Activated CD4-positive, alpha-beta T cell treated with anti-CD3 and anti-CD28 coated beads, Interleukin-2, amount 10 ng/mL, durations not matched to agents 7 days and 5 days (primary cell): ENCODE data around the gene KAZALD1. TPM values are rescaled to one million over a fixed set of nuclear protein-coding genes. Genes with fewer than 3 reads are reported as not detected.

Experiments used
- CTCF ChIA-PET: fragments of 350-600 bp; sonication (Branson Sonifier 250); formaldehyde crosslinking; loops from one replicate; lab custom pipeline; 2021; ENCODE audit warnings: antibody characterized with exemption; lab: Charles Lee
- POLR2A ChIA-PET: fragments of 350-600 bp; sonication (Branson Sonifier 250); formaldehyde crosslinking; loops from one replicate; lab custom pipeline; 2021; ENCODE audit warnings: antibody characterized with exemption; lab: Charles Lee
- DNase-seq: peaks from one replicate; pipeline ENCODE4 v3.0.0-alpha.2; 2020
- H3K27ac Mint-ChIP-seq: one replicate; pipeline ENCODE4 v1.8.0; 2021; ENCODE audit warnings: mild to moderate bottlenecking, moderate library complexity, mixed read lengths
- H3K27me3 Mint-ChIP-seq: one replicate; pipeline ENCODE4 v1.8.0; 2021; ENCODE audit warnings: mixed read lengths
- H3K36me3 Mint-ChIP-seq: one replicate; pipeline ENCODE4 v1.8.0; 2021; ENCODE audit warnings: low read depth, mixed read lengths
- H3K4me1 Mint-ChIP-seq: one replicate; pipeline ENCODE4 v1.8.0; 2021; ENCODE audit warnings: mixed read lengths
- H3K4me3 Mint-ChIP-seq: one replicate; pipeline ENCODE4 v1.8.0; 2021; ENCODE audit warnings: mild to moderate bottlenecking, moderate library complexity, mixed read lengths
- H3K9me3 Mint-ChIP-seq: one replicate; pipeline ENCODE4 v1.8.0; 2021; ENCODE audit warnings: mixed read lengths
- total RNA-seq, 2 experiments: library from RNA; stranded (reverse); gene quantifications; one replicate each; pipeline ENCODE4 v1.2.3, GENCODE V29; 2021

Gene KAZALD1
- total RNA-seq, 2 experiments from 2014 or later = 0.27 to 0.55 TPM

- CTCF ChIA-PET = interaction anchor here (1.0 to 6.8 kb wide), 3 partner anchors 13 to 14 kb away, joined by 3 to 35 read pairs (median 5); no protein-coding TSS in a partner anchor
- no peak overlapping the region for H3K4me3 Mint-ChIP-seq
Measured at GRCh38 chr10:101054876-101055275, 6.9 kb upstream of the KAZALD1 start.

GRCh38 chr10:101055411-101055810 is 6.4 kb upstream of the KAZALD1 start:
- POLR2A ChIA-PET = no interaction called here

More at GRCh38 chr10:101054876-101055275, 6.9 kb upstream of the KAZALD1 start:
- peaks cover 26% of the 10 kb centered on the region for H3K36me3 Mint-ChIP-seq
- peaks cover 40% of the 10 kb centered on the region for H3K4me1 Mint-ChIP-seq
- no peak overlapping the region for H3K27ac Mint-ChIP-seq
- peaks cover 6% of the 10 kb centered on the region for H3K27me3 Mint-ChIP-seq
- DNase-seq = no peak
- no peaks in the 10 kb centered on the region for H3K9me3 Mint-ChIP-seq
- POLR2A ChIA-PET = no interaction called here

GRCh38 chr10:101056365-101057151 is 5.2 kb upstream of the KAZALD1 start:
- Mint-ChIP-seq H3K4me3 (no peak overlapping the region), H3K4me1 (peaks cover 37% of the 10 kb centered on the region), H3K9me3 (no peaks in the 10 kb centered on the region), H3K27ac (no peak overlapping the region), H3K36me3 (peaks cover 26% of the 10 kb centered on the region), H3K27me3 (no peaks in the 10 kb centered on the region)
- ChIA-PET CTCF (interaction anchor here (1.2 to 6.8 kb wide), 4 partner anchors 12 to 38 kb away, joined by 3 to 35 read pairs (median 4); no protein-coding TSS in a partner anchor), POLR2A (interaction anchor here (0.7 kb wide), 1 partner anchor 12 kb away, joined by 3 read pairs; no protein-coding TSS in a partner anchor)
- no peak for DNase-seq

More at GRCh38 chr10:101055411-101055810, 6.4 kb upstream of the KAZALD1 start:
- DNase-seq = no peak
- CTCF ChIA-PET = interaction anchor here (1.2 to 6.8 kb wide), 3 partner anchors 13 to 37 kb away, joined by 3 to 35 read pairs (median 5); no protein-coding TSS in a partner anchor
- Mint-ChIP-seq H3K36me3 (peaks cover 26% of the 10 kb centered on the region), H3K27ac (no peak overlapping the region), H3K27me3 (peaks cover 3% of the 10 kb centered on the region), H3K9me3 (no peaks in the 10 kb centered on the region), H3K4me3 (no peak overlapping the region), H3K4me1 (peaks cover 41% of the 10 kb centered on the region)

GRCh38 chr10:101060036-101060950 is 1.5 kb upstream of the KAZALD1 start:
- ChIA-PET POLR2A (no interaction called here), CTCF (interaction anchor here (0.8 to 4.6 kb wide), 9 partner anchors 8 to 64 kb away, joined by 4 to 34 read pairs (median 5); partner anchors contain the start of genes PDZD7 and SFXN3)
- peaks cover 24% of the 10 kb centered on the region for H3K27me3 Mint-ChIP-seq
- peak; percentile 93 for DNase-seq
- H3K4me3 Mint-ChIP-seq = peak overlapping the region; percentile 93
- peaks cover 21% of the 10 kb centered on the region for H3K36me3 Mint-ChIP-seq
- no peaks in the 10 kb centered on the region for H3K9me3 Mint-ChIP-seq
- peaks cover 52% of the 10 kb centered on the region for H3K4me1 Mint-ChIP-seq
- H3K27ac Mint-ChIP-seq = peak overlapping the region; percentile 83

- POLR2A ChIA-PET = no interaction called here
- peak; percentile 89 for DNase-seq
- peak overlapping the region; percentile 93 for H3K4me3 Mint-ChIP-seq
- peaks cover 17% of the 10 kb centered on the region for H3K36me3 Mint-ChIP-seq
- H3K27me3 Mint-ChIP-seq = peaks cover 32% of the 10 kb centered on the region
- peak overlapping the region; percentile 83 for H3K27ac Mint-ChIP-seq
- H3K4me1 Mint-ChIP-seq = peaks cover 56% of the 10 kb centered on the region
- CTCF ChIA-PET = interaction anchor here (0.6 to 4.6 kb wide), 11 partner anchors 8 to 175 kb away, joined by 3 to 34 read pairs (median 4); partner anchors contain the start of genes PDZD7 and SFXN3
- H3K9me3 Mint-ChIP-seq = no peaks in the 10 kb centered on the region
Measured at GRCh38 chr10:101060951-101061623, 702 bp upstream of the KAZALD1 start.

- CTCF ChIA-PET = interaction anchor here (0.9 to 4.6 kb wide), 5 partner anchors 11 to 43 kb away, joined by 3 to 34 read pairs (median 4); no protein-coding TSS in a partner anchor
- peaks cover 44% of the 10 kb centered on the region for H3K27me3 Mint-ChIP-seq
- H3K4me3 Mint-ChIP-seq = no peak overlapping the region
- DNase-seq = peak; percentile 37
- H3K27ac Mint-ChIP-seq = peak overlapping the region; percentile 19
- H3K36me3 Mint-ChIP-seq = peaks cover 10% of the 10 kb centered on the region
- POLR2A ChIA-PET = interaction anchor here (0.6 kb wide), 1 partner anchor 10 kb away, joined by 3 read pairs; no protein-coding TSS in a partner anchor
- no peaks in the 10 kb centered on the region for H3K9me3 Mint-ChIP-seq
- H3K4me1 Mint-ChIP-seq = peaks cover 57% of the 10 kb centered on the region
Measured at GRCh38 chr10:101062232-101063049, 652 bp downstream of the KAZALD1 start.

GRCh38 chr10:101063050-101063525 is 1.3 kb downstream of the KAZALD1 start:
- H3K4me3 Mint-ChIP-seq = no peak overlapping the region
- peaks cover 9% of the 10 kb centered on the region for H3K36me3 Mint-ChIP-seq
- no peak for DNase-seq
- ChIA-PET POLR2A (no interaction called here), CTCF (interaction anchor here (0.9 to 4.6 kb wide), 5 partner anchors 12 to 79 kb away, joined by 3 to 34 read pairs (median 4); no protein-coding TSS in a partner anchor)
- H3K27me3 Mint-ChIP-seq = peaks cover 49% of the 10 kb centered on the region
- H3K27ac Mint-ChIP-seq = no peak overlapping the region
- H3K4me1 Mint-ChIP-seq = peaks cover 58% of the 10 kb centered on the region
- no peaks in the 10 kb centered on the region for H3K9me3 Mint-ChIP-seq

GRCh38 chr10:101063548-101064414 is 2.0 kb downstream of the KAZALD1 start:
- Mint-ChIP-seq H3K27ac (no peak overlapping the region), H3K27me3 (peaks cover 49% of the 10 kb centered on the region), H3K36me3 (peaks cover 5% of the 10 kb centered on the region), H3K4me3 (no peak overlapping the region), H3K9me3 (no peaks in the 10 kb centered on the region), H3K4me1 (peaks cover 54% of the 10 kb centered on the region)
- DNase-seq = no peak
- CTCF ChIA-PET = interaction anchor here (0.9 to 4.6 kb wide), 7 partner anchors 13 to 403 kb away, joined by 3 to 34 read pairs (median 4); no protein-coding TSS in a partner anchor
- POLR2A ChIA-PET = no interaction called here

- peaks cover 48% of the 10 kb centered on the region for H3K4me1 Mint-ChIP-seq
- no peaks in the 10 kb centered on the region for H3K9me3 Mint-ChIP-seq
- no peak overlapping the region for H3K4me3 Mint-ChIP-seq
- POLR2A ChIA-PET = no interaction called here
- DNase-seq = no peak
- H3K27ac Mint-ChIP-seq = no peak overlapping the region
- peaks cover 49% of the 10 kb centered on the region for H3K27me3 Mint-ChIP-seq
- H3K36me3 Mint-ChIP-seq = peaks cover 2% of the 10 kb centered on the region
- CTCF ChIA-PET = interaction anchor here (1.0 to 4.6 kb wide), 7 partner anchors 13 to 403 kb away, joined by 3 to 34 read pairs (median 4); no protein-coding TSS in a partner anchor
Measured at GRCh38 chr10:101064415-101065030, 2.7 kb downstream of the KAZALD1 start.
